GM21825 (cell line): ENCODE data around the gene RNF207.

Experiments
- ATAC-seq: cut with Tn5 transposase; IDR thresholded peaks from one replicate; pipeline ENCODE4 v1.9.1; 2021; ENCODE audit warnings: mild to moderate bottlenecking, moderate library complexity; ENCODE audit not compliant: unreplicated experiment

RNF207 gene

DNA sequence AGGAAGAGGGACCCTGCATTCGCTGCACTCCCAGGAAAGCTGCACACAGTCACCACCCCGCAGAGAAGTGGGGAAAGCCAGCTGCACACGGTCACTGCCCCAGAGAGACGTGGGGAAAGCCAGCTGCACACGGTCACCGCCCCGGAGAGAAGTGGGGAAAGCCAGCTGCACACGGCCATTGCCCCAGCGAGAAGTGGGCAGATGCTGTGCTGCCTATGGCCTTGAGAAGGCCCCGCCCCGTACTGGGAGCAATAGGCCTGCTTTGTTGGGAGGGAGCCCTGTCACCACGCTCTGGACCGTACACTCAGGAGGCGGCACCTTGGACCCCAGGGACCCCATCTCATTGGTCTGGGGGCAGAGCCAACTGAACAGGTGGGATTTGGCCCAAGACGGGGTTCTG lies 59.2 kb downstream of the RNF207 start:
- no peak for ATAC-seq

DNA sequence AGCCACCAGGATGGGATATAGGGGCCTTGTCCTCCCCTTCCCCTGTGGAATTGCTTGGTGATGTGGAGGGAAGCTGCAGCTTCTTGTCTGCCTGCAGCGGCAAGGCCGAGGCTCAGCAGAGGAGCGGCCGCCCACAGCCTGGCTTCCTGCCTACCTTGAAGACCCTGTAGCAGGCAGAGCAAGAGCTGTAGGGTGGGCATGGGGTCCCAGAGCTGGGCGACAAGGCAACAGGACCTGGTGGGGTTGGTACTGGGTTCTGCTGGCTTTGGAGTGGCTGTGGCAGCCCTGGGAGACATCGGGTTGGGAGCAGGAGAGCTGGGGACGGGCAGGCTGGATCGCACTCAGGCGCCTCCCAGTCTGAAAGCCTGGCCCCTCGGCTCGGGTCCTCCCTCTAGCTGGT lies 60.7 kb downstream of the RNF207 start:
- no peak for ATAC-seq

DNA sequence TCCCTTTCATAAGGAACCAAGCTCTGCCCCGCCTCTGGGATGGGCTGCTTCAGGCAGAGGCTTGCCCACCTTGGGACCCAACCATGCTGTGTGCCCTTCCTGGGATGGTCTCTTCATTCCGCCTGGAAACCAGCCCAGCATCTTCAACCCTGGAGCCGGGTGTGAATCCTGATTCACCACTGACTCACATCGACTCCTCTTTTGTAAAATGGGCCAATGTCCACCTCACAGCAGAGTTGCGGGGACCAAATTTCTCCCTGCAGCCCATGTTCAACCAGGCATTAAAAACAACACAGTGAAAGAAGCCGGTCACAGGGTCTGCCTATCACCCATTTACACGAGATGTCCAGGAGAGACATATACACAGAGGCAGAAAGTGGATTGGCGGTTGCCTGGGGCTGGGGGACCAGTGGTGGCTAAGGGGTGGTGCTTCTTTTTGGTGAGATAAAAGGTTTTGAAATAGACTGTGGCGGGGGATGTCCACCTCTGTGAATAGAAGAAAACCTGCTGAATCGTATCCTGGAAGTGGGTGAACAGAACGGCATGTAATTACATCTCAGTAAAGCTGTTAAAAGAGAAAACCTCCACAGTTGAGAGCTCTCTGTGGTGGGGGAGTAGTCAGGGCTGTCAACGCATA lies 61.9 kb downstream of the RNF207 start:
- no peak for ATAC-seq

DNA sequence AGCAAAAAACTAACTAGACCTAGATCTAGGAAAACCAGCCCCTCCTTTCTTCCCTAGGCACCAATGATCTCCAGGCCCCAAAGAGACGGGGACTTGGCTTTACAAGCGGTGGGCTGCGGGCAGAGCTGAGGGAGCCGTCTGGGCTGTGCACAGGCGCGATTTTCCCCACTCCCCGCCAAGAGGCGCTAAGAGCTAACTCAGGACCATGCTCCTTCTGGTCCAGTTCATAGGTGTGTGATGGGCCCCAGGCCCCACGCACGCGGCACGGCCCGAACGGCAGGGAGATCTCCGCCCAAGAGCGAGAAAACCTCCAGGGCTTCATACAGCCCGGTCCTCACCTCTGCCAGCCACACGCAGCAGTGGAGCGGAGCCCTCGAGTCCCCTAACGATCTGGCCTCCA lies 62.5 kb downstream of the RNF207 start:
- ATAC-seq = no peak

DNA sequence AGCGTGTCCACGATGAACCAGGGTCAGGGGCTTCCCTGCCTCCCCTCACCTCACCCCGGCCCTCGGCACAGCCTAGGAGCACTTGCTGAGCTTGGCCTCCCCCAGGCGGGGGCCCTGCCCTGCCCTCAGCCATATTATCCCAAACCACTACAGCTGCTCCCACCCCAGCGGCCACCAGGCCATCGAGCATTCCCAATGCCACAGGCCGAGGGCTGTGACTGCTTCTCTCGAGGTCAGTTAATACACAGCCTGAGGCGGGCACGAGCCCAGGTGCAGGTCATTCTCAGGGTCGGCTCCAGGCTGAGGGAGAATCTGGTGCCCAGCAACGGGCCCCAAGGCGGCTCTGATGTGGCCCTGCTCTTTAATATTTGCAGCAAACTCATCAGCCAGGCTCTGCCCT lies 63.4 kb downstream of the RNF207 start:
- no peak for ATAC-seq

DNA sequence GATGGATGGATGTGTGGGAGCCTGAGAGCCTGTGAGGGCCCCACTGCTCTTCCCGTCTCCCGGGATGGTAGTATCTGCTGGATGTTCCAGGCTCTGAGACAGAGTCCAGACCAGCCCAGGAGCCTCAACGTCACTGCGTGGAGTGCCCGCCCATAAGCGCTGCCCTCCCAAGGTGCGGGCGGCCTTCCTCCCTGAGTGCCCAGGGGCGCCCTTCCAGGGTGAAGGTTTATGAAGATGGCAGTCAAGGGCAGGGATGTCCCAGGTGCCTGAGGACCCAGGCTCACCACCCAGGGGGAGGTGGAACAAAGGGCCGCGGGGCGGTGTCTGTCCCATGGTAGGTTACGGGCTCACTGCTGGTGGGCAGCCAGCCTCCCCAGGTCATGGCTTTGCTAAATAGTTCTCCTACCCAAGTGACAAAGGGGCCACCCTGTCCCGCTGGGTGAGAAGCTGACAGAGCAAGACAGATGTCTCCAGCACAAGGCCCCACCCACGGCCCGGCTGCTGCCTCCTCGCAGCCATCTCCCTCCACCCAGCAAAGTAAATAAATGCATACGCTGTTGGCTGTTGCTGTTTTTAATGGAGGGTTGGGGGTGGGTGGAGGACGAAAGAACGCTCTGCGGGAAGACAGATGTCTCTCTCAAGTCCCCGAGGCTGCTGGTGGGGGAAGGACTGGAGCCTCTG lies 63.9 kb downstream of the RNF207 start:
- no peak for ATAC-seq

DNA sequence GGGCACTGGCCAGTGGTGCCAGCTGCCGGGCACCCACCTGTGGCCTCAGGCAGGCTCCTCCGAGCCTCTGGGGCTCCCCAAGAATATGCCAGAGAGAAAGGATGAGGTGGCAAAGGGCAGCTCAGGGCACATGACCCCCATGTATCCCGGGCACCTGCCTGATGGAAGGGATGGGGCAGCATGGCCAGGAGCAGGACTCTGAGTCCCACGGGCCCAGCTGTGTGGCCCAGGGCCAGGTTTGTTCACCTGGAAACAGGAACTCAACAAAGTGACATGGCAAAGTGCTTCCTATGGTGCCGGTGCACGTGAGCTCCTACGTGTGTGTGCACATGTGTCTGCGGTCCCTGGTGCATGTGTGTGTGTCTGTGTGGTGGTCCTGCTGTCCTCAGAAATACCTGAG lies 64.5 kb downstream of the RNF207 start:
- ATAC-seq = no peak
